HFFc6 (cell line): ENCODE data around the gene BCKDK. TPM values are rescaled to one million over a fixed set of nuclear protein-coding genes. Genes with fewer than 3 reads are reported as not detected.
A peak's percentile ranks its signal among the peaks of the same experiment; 100 is the strongest.
"Not testable (repeated sequence)": the region's sequence is repeated elsewhere in the genome, so short reads cannot be mapped to it uniquely, and the experiment has no call there.

ENCODE experiments used
- DNase-seq: peaks from one replicate; pipeline ENCODE4 v3.0.0-alpha.2; 2018
- H3K27ac Mint-ChIP-seq: 2 replicates; pipeline ENCODE4 v1.8.0; 2020; ENCODE audit warnings: mild to moderate bottlenecking, mixed read lengths
- H3K27me3 Mint-ChIP-seq: 2 replicates; pipeline ENCODE4 v1.8.0; 2021; ENCODE audit warnings: mild to moderate bottlenecking, moderate library complexity, mixed read lengths; ENCODE audit not compliant: insufficient read depth
- H3K36me3 Mint-ChIP-seq: 2 replicates; pipeline ENCODE4 v1.8.0; 2021; ENCODE audit warnings: low read depth, mixed read lengths
- H3K4me1 Mint-ChIP-seq: 2 replicates; pipeline ENCODE4 v1.8.0; 2020; ENCODE audit warnings: low read depth, mixed read lengths
- H3K4me3 Mint-ChIP-seq: 2 replicates; pipeline ENCODE4 v1.8.0; 2020; ENCODE audit warnings: mild to moderate bottlenecking, moderate library complexity, mixed read lengths
- H3K9me3 Mint-ChIP-seq: 2 replicates; pipeline ENCODE4 v1.8.0; 2020; ENCODE audit warnings: mild to moderate bottlenecking, mixed read lengths
- CTCF ChIP-seq: fragments of 200-600 bp; sonication (generic); IDR thresholded peaks from 2 replicates; pipeline ENCODE4 v1.5.0; 2021; ENCODE audit warnings: antibody characterized with exemption, mild to moderate bottlenecking
- total RNA-seq, 6 experiments: library from RNA; stranded (reverse); fragmentation: NEBNext Ultra II Directional; extraction: Animal tissue kit (Norgen Biotek cat#: 25700); gene quantifications; 2 replicates in 1 of 6; 3 replicates in 5 of 6; pipeline ENCODE4 v1.2.3, GENCODE V29; 2021

BCKDK gene
- total RNA-seq, 6 experiments from 2014 or later = 56.8 to 64.8 (median 59.4) TPM

GRCh38 chr16:31135535-31136286, 27.5 kb downstream of the BCKDK start, which contains the start of gene PRSS8:
PRSS8 (minus strand) TSS chr16:31135727; CDS start chr16:31135498, 229 bp downstream.
- Mint-ChIP-seq H3K9me3 (no peaks in the 10 kb centered on the region), H3K27me3 (peaks cover 10% of the 10 kb centered on the region), H3K4me1 (peaks cover 21% of the 10 kb centered on the region), H3K27ac (no peak within 1 kb of the TSS), H3K36me3 (no peaks in the 10 kb centered on the region), H3K4me3 (no peak within 1 kb of the TSS)
- no peak for DNase-seq
- TF ChIP-seq CTCF = no peak

DNA sequence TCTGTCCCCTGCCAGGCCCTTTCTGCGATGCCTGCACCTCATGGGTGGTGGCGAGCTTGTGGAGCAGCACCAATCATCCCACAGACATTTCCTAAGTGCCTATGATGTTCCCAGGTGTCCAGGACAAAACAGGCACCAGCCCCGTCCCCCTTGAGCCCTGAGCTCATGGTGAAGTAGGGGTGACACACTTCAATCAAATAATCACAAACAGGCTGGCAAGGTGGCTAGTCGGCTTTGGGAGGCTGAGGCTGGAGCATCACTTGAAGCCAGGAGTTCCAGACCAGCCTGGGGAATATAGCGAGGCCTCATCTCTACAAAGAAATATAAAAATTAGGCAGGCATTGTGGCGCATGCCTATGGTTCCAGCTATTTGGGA, 28.1 kb downstream of the BCKDK start:
- Mint-ChIP-seq H3K9me3 (no peaks in the 10 kb centered on the region), H3K36me3 (no peaks in the 10 kb centered on the region), H3K27ac (no peak overlapping the region), H3K4me3 (no peak overlapping the region), H3K27me3 (peaks cover 11% of the 10 kb centered on the region), H3K4me1 (peaks cover 26% of the 10 kb centered on the region)
- TF ChIP-seq CTCF = no peak
- no peak for DNase-seq

- DNase-seq, H3K36me3 Mint-ChIP-seq, H3K4me3 Mint-ChIP-seq, H3K9me3 Mint-ChIP-seq, H3K27ac Mint-ChIP-seq: not testable (repeated sequence)
- Mint-ChIP-seq H3K4me1 (peaks cover 33% of the 10 kb centered on the region), H3K27me3 (peaks cover 11% of the 10 kb centered on the region)
Measured at GRCh38 chr16:31136822-31137499, 28.8 kb downstream of the BCKDK start.

DNA sequence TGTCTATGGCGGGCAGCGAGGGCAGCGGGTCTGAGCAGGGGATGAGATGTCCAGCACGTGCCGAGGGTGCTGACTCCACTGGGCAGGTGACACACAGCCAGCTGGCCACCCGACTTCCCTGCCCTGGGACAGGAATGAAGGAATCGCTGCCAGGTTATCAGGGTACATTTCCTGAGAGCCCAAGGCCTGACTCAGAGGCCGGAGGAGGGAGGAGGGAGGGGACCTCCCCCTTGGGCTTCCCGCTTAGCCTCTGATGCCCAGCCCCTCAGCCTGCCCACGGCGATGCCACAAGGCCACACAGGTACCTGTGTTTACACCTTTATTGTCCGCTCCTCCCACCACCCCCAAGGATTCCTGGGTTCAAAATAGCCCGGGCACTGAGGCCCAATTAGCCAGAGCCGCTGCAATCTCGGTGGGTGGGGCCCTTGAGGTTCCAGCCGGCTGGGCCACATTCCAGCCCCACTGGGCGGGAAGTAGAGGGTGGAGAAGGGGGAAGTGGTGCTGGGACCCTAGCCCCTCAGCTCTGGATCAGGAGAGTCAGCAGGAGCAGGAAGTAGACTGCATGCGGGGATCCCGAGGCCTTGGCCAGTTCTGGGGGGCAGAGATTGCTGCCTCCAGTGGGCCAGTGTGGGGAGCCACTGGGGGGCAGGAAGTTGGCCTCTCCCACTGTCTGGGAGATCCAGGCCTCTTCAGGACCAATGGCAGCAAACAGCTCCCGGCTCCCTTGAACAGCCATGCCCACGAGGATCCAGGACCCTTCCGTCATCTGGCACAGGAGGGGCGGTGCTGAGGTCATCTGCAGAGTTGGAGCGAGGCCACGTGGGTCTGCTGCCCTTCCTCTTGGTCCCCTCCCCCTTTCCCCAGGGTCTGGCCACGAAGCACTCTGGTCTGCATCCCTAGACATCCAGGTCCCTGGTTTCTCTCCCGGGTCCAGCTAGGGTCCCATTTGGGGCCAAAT, 30.7 kb downstream of the BCKDK start:
- Mint-ChIP-seq H3K27ac (peak overlapping the region; percentile 54), H3K9me3 (no peaks in the 10 kb centered on the region), H3K27me3 (peaks cover 11% of the 10 kb centered on the region), H3K36me3 (no peaks in the 10 kb centered on the region), H3K4me1 (peaks cover 32% of the 10 kb centered on the region), H3K4me3 (peak overlapping the region; percentile 11; the same call in 1 of the 2 replicates)
- DNase-seq = peak; percentile 71
- no peak for TF ChIP-seq CTCF

DNA sequence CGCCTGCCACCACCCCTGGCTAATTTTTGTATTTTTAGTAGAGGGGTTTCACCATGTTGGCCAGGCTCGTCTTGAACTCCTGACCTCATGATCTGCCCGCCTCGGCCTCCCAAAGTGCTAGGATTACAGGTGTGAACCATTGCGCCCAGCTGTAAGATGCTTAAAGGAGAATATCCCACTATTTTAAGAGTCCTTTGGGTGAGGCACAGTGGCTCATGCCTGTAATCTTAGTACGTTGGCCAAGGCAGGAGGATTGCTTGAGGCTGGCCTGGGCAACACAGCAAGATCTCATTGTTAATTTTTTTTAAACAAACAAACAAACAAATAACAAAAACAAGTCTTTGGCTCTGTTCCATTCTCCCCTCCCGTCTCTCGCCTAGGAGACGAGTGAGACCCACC, 32.9 kb downstream of the BCKDK start:
- not testable (repeated sequence) for H3K27me3 Mint-ChIP-seq, H3K36me3 Mint-ChIP-seq, H3K9me3 Mint-ChIP-seq, DNase-seq, H3K4me3 Mint-ChIP-seq
- peaks cover 28% of the 10 kb centered on the region for H3K4me1 Mint-ChIP-seq
- peak overlapping the region; percentile 85; the same call in 1 of the 2 replicates for H3K27ac Mint-ChIP-seq

- DNase-seq = peak; percentile 50
- H3K4me3 Mint-ChIP-seq = peak overlapping the region; percentile 85
- H3K36me3 Mint-ChIP-seq = no peaks in the 10 kb centered on the region
- H3K4me1 Mint-ChIP-seq = peaks cover 28% of the 10 kb centered on the region
- H3K9me3 Mint-ChIP-seq = no peaks in the 10 kb centered on the region
- no peak for TF ChIP-seq CTCF
- H3K27ac Mint-ChIP-seq = peak overlapping the region; percentile 85
- H3K27me3 Mint-ChIP-seq = peaks cover 5% of the 10 kb centered on the region
Measured at GRCh38 chr16:31141489-31142108, 33.4 kb downstream of the BCKDK start.
